Neural cell (in vitro differentiated cells): ENCODE measurements around the gene PLA2G10. TPM values are rescaled to one million over a fixed set of nuclear protein-coding genes. Genes with fewer than 3 reads are reported as not detected.
A peak's percentile ranks its signal among the peaks of the same experiment; 100 is the strongest.

Experiments
- H2AFZ ChIP-seq: fragments of 200-600, 300-800 bp; sonication (generic), shearing (Covaris generic); 2 replicates; pipeline ENCODE4 v1.6.0; 2014; ENCODE audit warnings: low read depth, mild to moderate bottlenecking, antibody characterized with exemption, low read length, moderate library complexity
- H3F3A ChIP-seq: fragments of 200-600 bp; shearing (Covaris generic); 2 replicates; pipeline ENCODE4 v1.6.1; 2016; ENCODE audit warnings: mild to moderate bottlenecking, moderate library complexity, mixed read lengths, antibody characterized with exemption, low read length; ENCODE audit not compliant: insufficient read depth, poor library complexity, severe bottlenecking
- H3K27ac ChIP-seq: fragments of 200-600, 300-800 bp; sonication (generic), shearing (Covaris generic); 2 replicates; pipeline ENCODE4 v1.5.1; 2014; ENCODE audit warnings: mild to moderate bottlenecking, low read length, moderate library complexity
- H3K27me3 ChIP-seq: fragments of 300-800, 200-600 bp; sonication (generic), shearing (Covaris generic); 2 replicates; pipeline ENCODE4 v1.6.0; 2014; ENCODE audit warnings: mild to moderate bottlenecking, low read depth, low read length, moderate library complexity; ENCODE audit not compliant: insufficient read depth
- H3K36me3 ChIP-seq: fragments of 300-800, 200-600 bp; sonication (generic), shearing (Covaris generic); 2 replicates; pipeline ENCODE4 v1.5.1; 2014; ENCODE audit warnings: mild to moderate bottlenecking, antibody characterized with exemption, low read length, moderate library complexity; ENCODE audit not compliant: insufficient read depth
- H3K4me2 ChIP-seq: fragments of 300-800, 200-600 bp; sonication (generic), shearing (Covaris generic); 2 replicates; pipeline ENCODE4 v1.6.0; 2014; ENCODE audit warnings: mild to moderate bottlenecking, low read length
- H3K4me3 ChIP-seq: fragments of 300-800, 200-600 bp; sonication (generic), shearing (Covaris generic); 2 replicates; pipeline ENCODE4 v1.5.1; 2014; ENCODE audit warnings: mild to moderate bottlenecking, low read length, moderate library complexity
- H3K79me2 ChIP-seq: fragments of 200-600 bp; shearing (Covaris generic); replicated peaks from 2 replicates; pipeline ENCODE4 v1.6.0; 2014; ENCODE audit warnings: mild to moderate bottlenecking, low read length, moderate library complexity; ENCODE audit not compliant: insufficient read depth
- H3K9ac ChIP-seq: fragments of 300-800, 200-600 bp; sonication (generic), shearing (Covaris generic); 2 replicates; pipeline ENCODE4 v1.6.1; 2016; ENCODE audit warnings: mild to moderate bottlenecking, low read length, mixed read lengths
- H3K9me2 ChIP-seq: fragments of 200-600 bp; shearing (Covaris generic); 2 replicates; pipeline ENCODE4 v1.6.1; 2016; ENCODE audit warnings: mild to moderate bottlenecking, low read length, mixed read lengths; ENCODE audit not compliant: insufficient read depth
- H3K9me3 ChIP-seq: fragments of 200-600, 300-800 bp; sonication (generic), shearing (Covaris generic); 2 replicates; pipeline ENCODE4 v1.6.1; 2016; ENCODE audit warnings: mild to moderate bottlenecking, mixed run types, low read length, moderate library complexity, mixed read lengths
- H4K20me1 ChIP-seq: fragments of 200-600 bp; shearing (Covaris generic); 2 replicates; pipeline ENCODE4 v1.6.1; 2016; ENCODE audit warnings: mild to moderate bottlenecking, mixed run types; ENCODE audit not compliant: insufficient read depth
- CTCF ChIP-seq: fragments of 450-650 bp; IDR thresholded peaks from 2 replicates; pipeline ENCODE4 v1.5.1; 2014; ENCODE audit warnings: antibody characterized with exemption, mild to moderate bottlenecking, moderate library complexity; ENCODE audit not compliant: poor library complexity, severe bottlenecking
- EP300 ChIP-seq: fragments of 450-650 bp; conservative IDR thresholded peaks from 2 replicates; pipeline ENCODE4 v1.6.1; 2014; ENCODE audit warnings: antibody characterized with exemption, mild to moderate bottlenecking, moderate library complexity; ENCODE audit not compliant: poor library complexity, severe bottlenecking
- EZH2 ChIP-seq: fragments of 200-600, 300-800 bp; shearing (Covaris generic), sonication (generic); IDR thresholded peaks from 2 replicates; pipeline ENCODE4 v1.6.1; 2014; ENCODE audit warnings: antibody characterized with exemption, low read length, borderline replicate concordance, mild to moderate bottlenecking; ENCODE audit not compliant: insufficient read depth, poor library complexity, severe bottlenecking
- MXI1 ChIP-seq: fragments of 450-650 bp; conservative IDR thresholded peaks from 2 replicates; pipeline ENCODE4 v1.6.1; 2014; ENCODE audit warnings: antibody characterized with exemption, mild to moderate bottlenecking; ENCODE audit not compliant: poor library complexity, severe bottlenecking
- POLR2AphosphoS5 ChIP-seq: IDR thresholded peaks from 2 replicates; pipeline ENCODE4 v1.6.1; 2012
- RAD21 ChIP-seq: fragments of 450-650 bp; conservative IDR thresholded peaks from 2 replicates; pipeline ENCODE4 v1.6.1; 2014; ENCODE audit warnings: antibody characterized with exemption, mild to moderate bottlenecking, moderate library complexity
- REST ChIP-seq: IDR thresholded peaks from 2 replicates; pipeline ENCODE4 v1.6.1; 2012; ENCODE audit warnings: borderline replicate concordance
- SMC3 ChIP-seq: fragments of 450-650 bp; conservative IDR thresholded peaks from 2 replicates; pipeline ENCODE4 v1.6.1; 2014; ENCODE audit warnings: antibody characterized with exemption, mild to moderate bottlenecking, moderate library complexity; ENCODE audit not compliant: poor library complexity
- TAF1 ChIP-seq: IDR thresholded peaks from 2 replicates; pipeline ENCODE4 v1.6.1; 2012; ENCODE audit warnings: low read depth
- polyA plus RNA-seq: library from polyadenylated mRNA; depleted of rRNA; stranded (reverse); fragments of >200 nt; gene quantifications from 2 replicates; pipeline ENCODE4 v1.2.3, GENCODE V29; 2014

The PLA2G10 gene
- polyA plus RNA-seq, 1 donor from 2014 or later: not detected

GRCh38 chr16:14667347-14668266 is 26.5 kb downstream of the PLA2G10 start:
- H3K36me3 ChIP-seq: no peaks in the 10 kb centered on the region
- no peak overlapping the region for H2AFZ ChIP-seq
- no peaks in the 10 kb centered on the region for H3K9me3 ChIP-seq
- no peaks in the 10 kb centered on the region for H3K79me2 ChIP-seq
- H3K27ac ChIP-seq: no peak overlapping the region
- H3F3A ChIP-seq: no peaks in the 10 kb centered on the region
- H3K27me3 ChIP-seq: no peaks in the 10 kb centered on the region
- no peaks in the 10 kb centered on the region for H4K20me1 ChIP-seq
- no peaks in the 10 kb centered on the region for H3K9me2 ChIP-seq
- no peak for TF ChIP-seq RAD21
- no peak for TF ChIP-seq EP300
- TF ChIP-seq POLR2AphosphoS5: no peak
- TF ChIP-seq CTCF: no peak
- TF ChIP-seq MXI1: no peak
- no peak for TF ChIP-seq REST
- TF ChIP-seq TAF1: no peak
- TF ChIP-seq SMC3: no peak
- no peak for TF ChIP-seq EZH2
- no peak overlapping the region for H3K4me3 ChIP-seq
- no peak overlapping the region for H3K9ac ChIP-seq
- no peak overlapping the region for H3K4me2 ChIP-seq

- Histone ChIP-seq H2AFZ (no peak overlapping the region), H3K27me3 (no peaks in the 10 kb centered on the region), H3K9me2 (no peaks in the 10 kb centered on the region), H3K36me3 (peaks cover 5% of the 10 kb centered on the region), H3K79me2 (no peaks in the 10 kb centered on the region), H3K4me3 (no peak overlapping the region), H3F3A (no peaks in the 10 kb centered on the region), H4K20me1 (no peaks in the 10 kb centered on the region), H3K9ac (peak overlapping the region; percentile 16), H3K9me3 (no peaks in the 10 kb centered on the region), H3K27ac (peak overlapping the region; percentile 59), H3K4me2 (no peak overlapping the region)
- TF ChIP-seq MXI1 (no peak), EP300 (peak; percentile 39)
Measured at GRCh38 chr16:14658063-14658462, 36.0 kb downstream of the PLA2G10 start.
